Spleen (tissue), 11 donors: ENCODE results near the gene TAS2R60. TPM values are rescaled to one million over a fixed set of nuclear protein-coding genes. Genes with fewer than 3 reads are reported as not detected.
"Not testable (repeated sequence)": the region's sequence is repeated elsewhere in the genome, so short reads cannot be mapped to it uniquely, and the experiment has no call there.

Experiments used
- DNase-seq: peaks from one replicate; pipeline ENCODE4 v3.0.0-alpha.2; 2020
- H3K27ac ChIP-seq, 8 donors: fragments of 200-600 bp; sonication (generic) in 7 of 8; 1 replicate in 4 of 8; 2 replicates in 4 of 8; pipeline versions ENCODE4 v1.5.0 to v1.8.0; 2016 to 2021; ENCODE audit warnings: inconsistent platforms in 4 of 8, mild to moderate bottlenecking in 4 of 8, moderate library complexity in 1 of 8
- H3K27me3 ChIP-seq, 7 donors: fragments of 200-600 bp; sonication (generic) in 6 of 7; replicated peaks in 1 of 7; 1 replicate in 4 of 7; 2 replicates in 3 of 7; pipeline versions ENCODE4 v1.5.0 to v1.8.0; 2016 to 2021; ENCODE audit warnings: inconsistent platforms in 3 of 7, mild to moderate bottlenecking in 1 of 7
- H3K36me3 ChIP-seq, 6 donors: fragments of 200-600 bp; sonication (generic) in 5 of 6; 1 replicate in 4 of 6; 2 replicates in 2 of 6; pipeline versions ENCODE4 v1.5.0 to v1.8.0; 2016 to 2021; ENCODE audit warnings: inconsistent platforms in 2 of 6
- H3K4me1 ChIP-seq, 6 donors: fragments of 200-600 bp; sonication (generic) in 5 of 6; 1 replicate in 3 of 6; 2 replicates in 3 of 6; pipeline versions ENCODE4 v1.5.0 to v1.8.0; 2016 to 2021; ENCODE audit warnings: inconsistent platforms in 3 of 6
- H3K4me3 ChIP-seq, 8 donors: fragments of 200-600 bp; sonication (generic) in 7 of 8; 1 replicate in 4 of 8; 2 replicates in 4 of 8; pipeline versions ENCODE4 v1.5.0 to v1.8.0; 2016 to 2021; ENCODE audit warnings: inconsistent platforms in 4 of 8, mild to moderate bottlenecking in 4 of 8, moderate library complexity in 2 of 8
- H3K9me3 ChIP-seq, 8 donors: fragments of 200-600 bp; sonication (generic) in 7 of 8; 1 replicate in 4 of 8; 2 replicates in 4 of 8; pipeline versions ENCODE4 v1.5.0 to v1.8.0; 2016 to 2021; ENCODE audit warnings: inconsistent platforms in 4 of 8
- POLR2A ChIP-seq, 3 donors: fragments of 450-650 bp; IDR thresholded peaks; one replicate each; pipeline ENCODE4 v1.5.1; 2017; ENCODE audit warnings: antibody characterized with exemption in 3 of 3, mild to moderate bottlenecking in 1 of 3
- POLR2AphosphoS5 ChIP-seq, 3 donors: sonication (generic); formaldehyde crosslinking; IDR thresholded peaks; one replicate each; pipeline ENCODE4 v1.5.1; 2017; ENCODE audit warnings: antibody characterized with exemption in 3 of 3
- WGBS, 5 donors: extraction: QIAGEN DNeasy Blood & Tissue Kit in 3 of 5; methylation state at CpG; one replicate each; pipeline versions ENCODE4 v1.1.5 to v1.1.7; 2013 to 2018; 5-methylcytosine and 5-hydroxymethylcytosine counted together
- intact Hi-C: fragments of 100-400 bp; cut with DNase I; formaldehyde crosslinking; loops from one replicate; pipeline ENCODE4 v1.15.0; 2023; ENCODE audit warnings: low total_unique reads
- polyA plus RNA-seq, 3 donors: library from polyadenylated mRNA; stranded (reverse); fragments of 200-250 nt; gene quantifications; one replicate each; pipeline ENCODE4 v1.2.1, GENCODE V29; 2013
- total RNA-seq, 7 donors: library from RNA; depleted of rRNA in 3 of 7; stranded (reverse); fragments of >200 nt in 3 of 7; fragmentation: NEBNext Ultra II Directional in 4 of 7; extraction: Animal tissue kit (Norgen Biotek cat#: 25700) in 4 of 7; gene quantifications; one replicate each; pipeline versions ENCODE4 v1.1.0 to v1.2.1, GENCODE V29; 2016 to 2021
- TF ChIP-seq, protein P1 (sequence below), 11 experiments: fragments of 200-600 bp in 7 of 11; fragments of 450-650 bp in 4 of 11; sonication (generic) in 4 of 11; IDR thresholded peaks in 8 of 11; conservative IDR thresholded peaks in 3 of 11; 1 replicate in 7 of 11; 2 replicates in 4 of 11; pipeline versions ENCODE4 v1.4.0 to v1.8.0; 2016 to 2021; ENCODE audit warnings: antibody characterized with exemption in 11 of 11, inconsistent platforms in 4 of 11, mild to moderate bottlenecking in 1 of 11
- donor health status: healthy with polysubstance abuse.
- donor health status: DM: no; HTN: no; CAD: no; lungs with moderate emphysema.
- donor health status: DM: no; HTN: no; CAD: no.
- donor health status: Bipolar disorder and iron deficiency.
- donor health status: healthy.
- donor health status: DM: no; HTN: no; CAD: no.
- donor health status: DM: yes; HTN: yes; CAD: no.

TAS2R60 gene
- total and polyA plus RNA-seq, 10 donors: 0.30 to 2.2 (median 0.85) TPM; not detected in 5

DNA sequence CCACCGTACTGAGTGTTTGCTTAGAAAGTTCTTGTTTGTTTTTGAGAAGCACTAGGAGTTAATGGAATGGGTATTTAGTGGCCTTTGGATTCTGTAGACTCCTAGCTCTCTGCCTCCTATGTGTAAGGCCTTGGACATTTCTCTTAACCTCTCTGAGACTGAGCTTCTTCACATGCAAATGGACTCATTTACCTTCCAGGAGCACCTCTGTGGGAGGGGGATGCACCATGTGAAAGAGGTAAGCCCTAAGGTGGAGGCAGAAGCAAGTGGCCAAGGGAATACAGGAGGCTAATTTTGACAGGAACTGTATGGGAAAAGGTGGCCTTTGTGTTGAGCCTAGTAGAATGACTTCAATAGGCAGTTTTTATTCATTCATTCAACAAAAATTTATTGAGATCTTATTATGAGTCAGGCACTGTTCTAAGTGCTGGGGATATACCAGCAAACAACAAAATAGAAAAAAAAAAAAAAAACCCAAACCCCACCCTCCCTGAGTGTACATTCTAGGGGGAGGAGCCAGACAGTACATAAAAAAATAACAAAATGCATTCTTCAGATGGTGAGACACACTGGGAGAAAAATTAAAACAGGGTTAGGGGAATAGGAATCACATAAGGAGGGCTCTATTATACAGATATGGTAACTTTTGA lies 25.4 kb upstream of the TAS2R60 start:
- Histone ChIP-seq H3K9me3 (peaks cover 0 to 10% (median 0%) of the 10 kb centered on the region in 8 donors), H3K27me3 (peaks cover 0 to 32% (median 0%) of the 10 kb centered on the region in 7 donors), H3K36me3 (no peaks in the 10 kb centered on the region), H3K4me3 (no peak overlapping the region), H3K27ac (no peak overlapping the region), H3K4me1 (peaks cover 0 to 20% (median 2%) of the 10 kb centered on the region in 6 donors)
- TF ChIP-seq, protein P1, sequence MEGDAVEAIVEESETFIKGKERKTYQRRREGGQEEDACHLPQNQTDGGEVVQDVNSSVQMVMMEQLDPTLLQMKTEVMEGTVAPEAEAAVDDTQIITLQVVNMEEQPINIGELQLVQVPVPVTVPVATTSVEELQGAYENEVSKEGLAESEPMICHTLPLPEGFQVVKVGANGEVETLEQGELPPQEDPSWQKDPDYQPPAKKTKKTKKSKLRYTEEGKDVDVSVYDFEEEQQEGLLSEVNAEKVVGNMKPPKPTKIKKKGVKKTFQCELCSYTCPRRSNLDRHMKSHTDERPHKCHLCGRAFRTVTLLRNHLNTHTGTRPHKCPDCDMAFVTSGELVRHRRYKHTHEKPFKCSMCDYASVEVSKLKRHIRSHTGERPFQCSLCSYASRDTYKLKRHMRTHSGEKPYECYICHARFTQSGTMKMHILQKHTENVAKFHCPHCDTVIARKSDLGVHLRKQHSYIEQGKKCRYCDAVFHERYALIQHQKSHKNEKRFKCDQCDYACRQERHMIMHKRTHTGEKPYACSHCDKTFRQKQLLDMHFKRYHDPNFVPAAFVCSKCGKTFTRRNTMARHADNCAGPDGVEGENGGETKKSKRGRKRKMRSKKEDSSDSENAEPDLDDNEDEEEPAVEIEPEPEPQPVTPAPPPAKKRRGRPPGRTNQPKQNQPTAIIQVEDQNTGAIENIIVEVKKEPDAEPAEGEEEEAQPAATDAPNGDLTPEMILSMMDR (IDR thresholded peaks at IDR 0.05 in 8 of 11, conservative IDR thresholded peaks at IDR 0.05 in 3 of 11): no peak
- TF ChIP-seq POLR2A (IDR thresholded peaks at IDR 0.05): no peak
- no peak for TF ChIP-seq POLR2AphosphoS5 (IDR thresholded peaks at IDR 0.05)
- DNase-seq: no peak
- WGBS, 5 donors: 20 to 43% (median 29%) methylated on average over 1 of the region's 1 CpG
- intact Hi-C loops: loop anchor here (2.0 kb wide), 1 partner anchor 177 kb away; no protein-coding TSS in a partner anchor

DNA sequence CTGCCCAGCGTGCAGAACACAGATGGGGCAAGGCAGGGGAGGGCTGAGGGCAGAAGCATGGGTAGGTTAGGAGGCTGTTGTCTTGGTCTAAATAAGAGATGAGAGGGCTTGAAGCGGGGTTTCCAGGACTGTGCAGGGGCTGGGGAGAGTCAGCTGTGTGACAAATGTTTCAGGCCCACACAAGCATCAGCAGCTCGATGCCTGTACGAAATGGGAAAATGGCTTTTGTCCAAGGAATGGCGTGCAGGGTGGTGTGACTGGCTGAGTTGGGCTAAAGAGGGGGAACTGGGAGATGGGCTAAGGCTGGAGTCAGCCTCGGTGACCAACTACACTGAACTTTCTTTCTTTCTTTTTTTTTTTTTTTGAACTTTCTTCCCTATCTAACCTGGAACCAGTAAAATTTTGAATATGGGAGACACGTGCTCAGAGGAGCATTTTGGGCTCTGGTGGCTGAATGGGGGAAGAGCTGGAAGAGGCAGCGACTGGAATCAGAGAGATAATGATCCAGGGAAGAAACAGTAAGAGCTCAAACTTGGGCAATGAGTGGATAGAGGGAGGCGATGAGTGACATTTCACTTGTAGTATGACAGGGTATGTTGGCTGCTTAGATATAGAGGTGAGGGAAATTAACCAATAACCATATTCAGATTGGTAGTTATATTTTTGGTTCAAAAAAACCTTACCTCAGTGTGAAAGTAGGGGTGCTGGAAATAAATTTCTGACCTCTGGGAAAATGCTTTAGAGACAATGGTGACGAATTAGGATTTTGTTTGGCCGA lies 24.4 kb upstream of the TAS2R60 start:
- no peak overlapping the region for H3K27ac ChIP-seq
- no peak overlapping the region for H3K4me3 ChIP-seq
- H3K36me3 ChIP-seq: no peaks in the 10 kb centered on the region
- peaks cover 0 to 12% (median 0%) of the 10 kb centered on the region in 6 donors for H3K4me1 ChIP-seq
- intact Hi-C loops: no loop called here
- peaks cover 0 to 22% (median 0%) of the 10 kb centered on the region in 7 donors for H3K27me3 ChIP-seq
- DNase-seq: no peak
- peaks cover 0 to 10% (median 0%) of the 10 kb centered on the region in 8 donors for H3K9me3 ChIP-seq
- WGBS, 5 donors: 86 to 92% (median 90%) methylated on average over 11 of the region's 11 CpGs
- TF ChIP-seq, protein P1 (IDR thresholded peaks at IDR 0.05 in 8 of 11, conservative IDR thresholded peaks at IDR 0.05 in 3 of 11): no peak
- TF ChIP-seq POLR2A (IDR thresholded peaks at IDR 0.05): no peak
- TF ChIP-seq POLR2AphosphoS5 (IDR thresholded peaks at IDR 0.05): no peak

DNA sequence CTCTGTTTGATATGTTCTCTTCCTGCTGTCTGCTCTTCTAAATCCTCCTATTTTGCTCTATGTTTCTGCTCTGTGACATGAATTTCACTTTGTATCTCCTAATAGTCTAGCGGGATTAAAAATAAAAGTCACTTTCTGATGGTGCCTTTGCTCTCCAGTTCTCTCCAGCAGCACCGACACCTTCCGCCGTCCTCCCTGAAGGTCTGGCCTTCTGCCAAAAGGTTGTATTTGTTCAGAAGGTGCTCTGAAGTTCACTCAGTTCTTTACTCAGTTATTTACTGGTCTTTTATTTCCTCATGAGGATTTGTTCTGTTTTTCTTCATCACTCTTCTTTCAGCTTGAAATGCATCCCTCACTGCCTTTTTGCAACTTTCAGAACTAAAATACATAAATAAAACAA lies 23.4 kb upstream of the TAS2R60 start:
- H3K27me3 ChIP-seq: peaks cover 0 to 12% (median 0%) of the 10 kb centered on the region in 7 donors
- H3K9me3 ChIP-seq: peaks cover 0 to 10% (median 0%) of the 10 kb centered on the region in 8 donors
- no peak overlapping the region for H3K4me3 ChIP-seq
- H3K4me1 ChIP-seq: peaks cover 0 to 11% (median 0%) of the 10 kb centered on the region in 6 donors
- intact Hi-C loops: no loop called here
- H3K36me3 ChIP-seq: no peaks in the 10 kb centered on the region
- WGBS, 5 donors: 54 to 73% (median 68%) methylated on average over 4 of the region's 4 CpGs
- no peak for DNase-seq
- no peak overlapping the region for H3K27ac ChIP-seq
- TF ChIP-seq POLR2A (IDR thresholded peaks at IDR 0.05) (no peak), POLR2AphosphoS5 (IDR thresholded peaks at IDR 0.05) (no peak)
- TF ChIP-seq, protein P1 (IDR thresholded peaks at IDR 0.05 in 8 of 11, conservative IDR thresholded peaks at IDR 0.05 in 3 of 11): no peak

DNA sequence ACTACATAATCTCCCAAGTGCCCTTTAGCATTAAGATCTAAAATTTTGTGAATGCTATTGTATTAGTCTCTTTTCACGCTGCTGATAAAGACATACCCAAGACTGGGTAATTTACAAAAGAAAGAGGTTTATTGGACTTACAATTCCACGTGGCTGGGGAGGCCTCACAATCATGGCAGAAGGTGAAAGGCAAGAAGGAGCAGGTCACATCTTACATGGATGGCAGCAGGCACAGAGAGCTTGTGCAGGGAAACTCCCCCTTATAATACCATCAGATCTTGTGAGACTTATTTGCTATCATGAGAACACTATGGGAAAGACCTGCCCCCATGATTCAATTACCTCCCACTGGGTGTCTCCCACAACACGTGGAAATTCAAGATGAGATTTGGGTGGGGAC lies 22.6 kb upstream of the TAS2R60 start:
- H3K4me3 ChIP-seq, H3K36me3 ChIP-seq, DNase-seq, H3K27me3 ChIP-seq, H3K27ac ChIP-seq, intact Hi-C loops: not testable (repeated sequence)
- H3K4me1 ChIP-seq: peaks cover 0 to 11% (median 0%) of the 10 kb centered on the region in 6 donors
- 51 to 74% (median 59%) methylated on average over 3 of the region's 3 CpGs for WGBS, 5 donors
- peaks cover 0 to 10% (median 0%) of the 10 kb centered on the region in 8 donors for H3K9me3 ChIP-seq
